22Rv1 (cell line): ENCODE results near the gene DCUN1D1.

ENCODE experiments used
- H3K27ac ChIP-seq: fragments of 450-650 bp; 2 replicates; pipeline ENCODE4 v1.5.1; 2017
- ZFX ChIP-seq: fragments of 450-650 bp; IDR thresholded peaks from 2 replicates; pipeline ENCODE4 v1.6.1; 2017; ENCODE audit warnings: antibody characterized with exemption, borderline replicate concordance
- TF ChIP-seq, protein P1 (sequence below): fragments of 450-650 bp; IDR thresholded peaks from 2 replicates; pipeline ENCODE4 v1.5.1; 2017; ENCODE audit warnings: mild to moderate bottlenecking

DCUN1D1 gene

DNA sequence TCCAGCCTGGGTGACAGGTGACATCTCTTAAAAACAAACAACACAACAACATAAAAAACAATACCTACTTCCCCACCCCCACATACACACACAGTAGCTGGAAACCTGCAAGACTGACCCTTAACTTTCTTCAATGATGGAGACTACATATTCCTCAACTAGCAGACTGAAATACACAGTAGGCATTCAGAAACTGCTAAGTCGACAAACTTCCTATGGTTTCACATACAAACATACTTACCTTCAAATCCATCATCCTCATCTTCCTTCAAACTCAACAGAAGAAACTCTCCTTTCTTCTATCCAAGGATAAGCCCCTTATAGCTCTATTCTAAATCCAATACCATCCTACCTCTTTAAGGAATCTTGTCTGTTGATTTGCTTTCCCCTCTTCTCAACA lies 30.6 kb downstream of the DCUN1D1 start:
- no peak for TF ChIP-seq ZFX
- TF ChIP-seq, protein P1, sequence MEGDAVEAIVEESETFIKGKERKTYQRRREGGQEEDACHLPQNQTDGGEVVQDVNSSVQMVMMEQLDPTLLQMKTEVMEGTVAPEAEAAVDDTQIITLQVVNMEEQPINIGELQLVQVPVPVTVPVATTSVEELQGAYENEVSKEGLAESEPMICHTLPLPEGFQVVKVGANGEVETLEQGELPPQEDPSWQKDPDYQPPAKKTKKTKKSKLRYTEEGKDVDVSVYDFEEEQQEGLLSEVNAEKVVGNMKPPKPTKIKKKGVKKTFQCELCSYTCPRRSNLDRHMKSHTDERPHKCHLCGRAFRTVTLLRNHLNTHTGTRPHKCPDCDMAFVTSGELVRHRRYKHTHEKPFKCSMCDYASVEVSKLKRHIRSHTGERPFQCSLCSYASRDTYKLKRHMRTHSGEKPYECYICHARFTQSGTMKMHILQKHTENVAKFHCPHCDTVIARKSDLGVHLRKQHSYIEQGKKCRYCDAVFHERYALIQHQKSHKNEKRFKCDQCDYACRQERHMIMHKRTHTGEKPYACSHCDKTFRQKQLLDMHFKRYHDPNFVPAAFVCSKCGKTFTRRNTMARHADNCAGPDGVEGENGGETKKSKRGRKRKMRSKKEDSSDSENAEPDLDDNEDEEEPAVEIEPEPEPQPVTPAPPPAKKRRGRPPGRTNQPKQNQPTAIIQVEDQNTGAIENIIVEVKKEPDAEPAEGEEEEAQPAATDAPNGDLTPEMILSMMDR, result no peak

DNA sequence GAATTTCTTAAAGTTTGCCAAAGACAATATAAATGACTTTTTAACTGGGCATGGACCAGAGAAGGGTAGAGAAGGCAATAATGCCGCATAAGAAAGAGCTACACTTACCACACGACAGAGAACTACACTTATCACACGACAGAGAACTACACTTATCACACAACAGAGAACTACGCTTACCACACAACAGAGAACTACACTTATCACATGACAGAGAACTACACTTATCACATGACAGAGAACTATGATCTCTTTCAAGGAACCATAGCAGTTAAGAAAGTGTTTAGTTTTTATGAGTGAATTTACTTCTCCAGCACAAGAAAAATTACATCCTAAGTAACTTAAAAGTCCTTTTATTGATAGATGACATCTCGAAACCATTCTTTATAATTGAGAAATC lies 32.0 kb downstream of the DCUN1D1 start:
- no peak for TF ChIP-seq ZFX
- TF ChIP-seq, protein P1, result no peak
- H3K27ac ChIP-seq, result no peak overlapping the region

More for the DNA sequence above, 30.6 kb downstream of the DCUN1D1 start:
- H3K27ac ChIP-seq, result no peak overlapping the region

GRCh38 chr3:182947888-182948287 lies 32.5 kb downstream of the DCUN1D1 start:
- no peak overlapping the region for H3K27ac ChIP-seq
- TF ChIP-seq, protein P1, result no peak
- no peak for TF ChIP-seq ZFX

DNA sequence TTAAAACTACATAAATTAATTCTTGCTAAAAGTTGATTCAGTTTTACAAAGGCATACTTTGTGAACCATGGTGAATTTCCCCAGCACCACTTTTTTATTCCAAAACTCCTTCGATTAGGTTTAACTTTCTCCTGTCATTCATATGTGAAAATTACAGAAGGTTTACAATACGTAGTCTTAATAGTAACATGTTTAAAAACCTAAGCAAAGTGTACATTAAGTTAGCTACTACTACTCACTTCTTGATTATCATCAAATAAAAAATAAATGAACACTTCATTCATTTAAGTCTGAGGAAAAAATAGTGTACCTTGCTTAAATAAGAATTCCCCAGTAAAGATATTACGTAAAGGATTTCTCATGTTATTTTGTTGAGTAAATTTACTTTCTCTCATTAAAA lies 38.6 kb downstream of the DCUN1D1 start:
- no peak for TF ChIP-seq ZFX
- TF ChIP-seq, protein P1, result no peak
- H3K27ac ChIP-seq, result no peak overlapping the region

- no peak overlapping the region for H3K27ac ChIP-seq
- TF ChIP-seq, protein P1, result no peak
- TF ChIP-seq ZFX, result no peak
Observed at GRCh38 chr3:182940266-182940808, 40.0 kb downstream of the DCUN1D1 start.

DNA sequence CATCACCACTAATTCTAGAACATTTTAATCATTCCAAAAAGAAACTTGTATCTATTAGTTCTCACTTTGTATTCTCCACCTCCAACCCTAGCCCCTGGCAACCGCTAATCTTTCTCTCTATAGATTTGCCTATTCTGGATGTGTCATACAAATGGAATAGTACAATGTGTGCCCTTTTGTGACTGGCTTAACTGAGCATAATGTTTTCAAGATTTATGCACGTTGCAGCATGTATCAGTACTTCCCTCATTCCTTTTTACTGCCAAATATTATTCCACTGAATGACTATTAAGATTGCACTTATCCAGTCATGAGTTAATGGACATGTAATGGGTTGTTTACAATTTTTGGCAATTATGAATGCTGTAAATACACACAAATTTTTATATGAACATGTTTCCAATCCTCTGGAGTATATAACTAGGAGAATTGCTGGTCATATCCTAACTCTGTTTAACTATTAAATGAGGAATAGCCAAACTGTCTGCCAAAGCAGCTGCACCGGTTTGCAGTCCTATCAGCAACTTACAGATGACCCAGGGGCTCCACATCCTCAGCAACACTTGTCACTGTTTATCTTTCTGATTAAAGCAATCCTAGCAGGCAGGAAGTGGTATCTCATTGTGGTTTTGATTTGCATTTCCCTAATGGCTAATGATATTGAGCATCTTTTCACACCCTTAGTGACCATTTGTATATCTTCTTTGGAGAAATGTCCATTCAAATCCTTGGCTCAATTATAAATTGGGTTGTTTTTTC lies 42.9 kb downstream of the DCUN1D1 start:
- H3K27ac ChIP-seq, result no peak overlapping the region
- TF ChIP-seq ZFX, result no peak
- TF ChIP-seq, protein P1, result no peak

DNA sequence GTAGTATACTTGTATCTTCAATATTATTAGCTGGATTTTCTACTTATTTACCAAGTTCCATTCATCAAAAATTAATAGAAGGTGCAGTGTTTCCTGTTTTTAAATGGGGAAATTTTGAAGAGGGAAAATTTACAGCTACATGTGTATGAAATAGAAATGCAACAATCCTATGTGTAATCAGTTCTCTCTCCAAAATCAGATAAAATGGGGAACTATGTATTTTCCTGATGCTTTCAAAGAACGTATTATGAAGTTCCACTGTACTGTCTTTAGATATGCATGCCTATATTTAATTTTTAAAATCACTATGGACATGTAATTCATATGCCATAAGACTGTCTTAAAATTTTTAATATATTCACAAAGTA lies 43.4 kb downstream of the DCUN1D1 start:
- TF ChIP-seq ZFX, result no peak
- TF ChIP-seq, protein P1, result no peak
- H3K27ac ChIP-seq, result no peak overlapping the region
